Measurements from ENCODE around the gene NMT1.
"Not testable (repeated sequence)": the region's sequence is repeated elsewhere in the genome, so short reads cannot be mapped to it uniquely, and the experiment has no call there.

NMT1 gene

GRCh38 chr17:45121055-45121454, 59.9 kb downstream of the NMT1 start:
- Histone ChIP-seq H3K9me3 (ENCODE audit: control insufficient read depth, insufficient read depth, low read length) (no peaks in the 10 kb centered on the region), H3K36me3 (ENCODE audit: control insufficient read depth, insufficient read depth, low read length) (no peaks in the 10 kb centered on the region), H3K27ac (ENCODE audit: low read length) (no peak overlapping the region), H3K4me1 (ENCODE audit: control insufficient read depth, insufficient read depth, low read length) (peaks cover 6% of the 10 kb centered on the region; the same call in 1 of the 2 replicates), H3K4me3 (ENCODE audit: low read length) (no peak overlapping the region), H3K27me3 (ENCODE audit: control insufficient read depth, insufficient read depth, low read length) (no peaks in the 10 kb centered on the region)
- DNase-seq (ENCODE audit: low read depth, low spot score), result no peak
- no CpG with 5 or more reads among the region's 45 CpGs for WGBS (ENCODE audit: insufficient coverage, insufficient read length)

GRCh38 chr17:45123076-45123770, 62.1 kb downstream of the NMT1 start:
- Histone ChIP-seq H3K4me3 (ENCODE audit: low read length) (no peak overlapping the region), H3K9me3 (ENCODE audit: control insufficient read depth, insufficient read depth, low read length) (no peaks in the 10 kb centered on the region), H3K27ac (ENCODE audit: low read length) (no peak overlapping the region), H3K36me3 (ENCODE audit: control insufficient read depth, insufficient read depth, low read length) (no peaks in the 10 kb centered on the region), H3K4me1 (ENCODE audit: control insufficient read depth, insufficient read depth, low read length) (peaks cover 6% of the 10 kb centered on the region; the same call in 1 of the 2 replicates), H3K27me3 (ENCODE audit: control insufficient read depth, insufficient read depth, low read length) (no peaks in the 10 kb centered on the region)
- no peak for DNase-seq (ENCODE audit: low read depth, low spot score)
- WGBS (ENCODE audit: insufficient coverage, insufficient read length), result no CpG with 5 or more reads among the region's 6 CpGs

GRCh38 chr17:45123930-45124796, 63.0 kb downstream of the NMT1 start:
- no peak overlapping the region for H3K4me3 ChIP-seq (ENCODE audit: low read length)
- H3K9me3 ChIP-seq (ENCODE audit: control insufficient read depth, insufficient read depth, low read length), result no peaks in the 10 kb centered on the region
- no peak for DNase-seq (ENCODE audit: low read depth, low spot score)
- WGBS (ENCODE audit: insufficient coverage, insufficient read length), result no CpG with 5 or more reads among the region's 15 CpGs
- no peak overlapping the region for H3K27ac ChIP-seq (ENCODE audit: low read length)
- H3K27me3 ChIP-seq (ENCODE audit: control insufficient read depth, insufficient read depth, low read length), result no peaks in the 10 kb centered on the region
- no peaks in the 10 kb centered on the region for H3K36me3 ChIP-seq (ENCODE audit: control insufficient read depth, insufficient read depth, low read length)
- H3K4me1 ChIP-seq (ENCODE audit: control insufficient read depth, insufficient read depth, low read length), result peaks cover 6% of the 10 kb centered on the region; the same call in 1 of the 2 replicates

- H3K4me1 ChIP-seq (ENCODE audit: control insufficient read depth, insufficient read depth, low read length), result not testable (repeated sequence)
- WGBS (ENCODE audit: insufficient coverage, insufficient read length), result no CpG with 5 or more reads among the region's 5 CpGs
Observed at GRCh38 chr17:45124797-45125122, 63.6 kb downstream of the NMT1 start.

GRCh38 chr17:45125509-45125908, 64.4 kb downstream of the NMT1 start:
- WGBS (ENCODE audit: insufficient coverage, insufficient read length), result no CpG with 5 or more reads among the region's 8 CpGs
- Histone ChIP-seq H3K27ac (ENCODE audit: low read length) (no peak overlapping the region), H3K27me3 (ENCODE audit: control insufficient read depth, insufficient read depth, low read length) (no peaks in the 10 kb centered on the region), H3K36me3 (ENCODE audit: control insufficient read depth, insufficient read depth, low read length) (no peaks in the 10 kb centered on the region), H3K9me3 (ENCODE audit: control insufficient read depth, insufficient read depth, low read length) (no peaks in the 10 kb centered on the region), H3K4me1 (ENCODE audit: control insufficient read depth, insufficient read depth, low read length) (peaks cover 6% of the 10 kb centered on the region; the same call in 1 of the 2 replicates), H3K4me3 (ENCODE audit: low read length) (no peak overlapping the region)
- DNase-seq (ENCODE audit: low read depth, low spot score), result no peak

More at GRCh38 chr17:45124797-45125122, 63.6 kb downstream of the NMT1 start:
- H3K9me3 ChIP-seq (ENCODE audit: control insufficient read depth, insufficient read depth, low read length); H3K27ac ChIP-seq (ENCODE audit: low read length); H3K27me3 ChIP-seq (ENCODE audit: control insufficient read depth, insufficient read depth, low read length); H3K36me3 ChIP-seq (ENCODE audit: control insufficient read depth, insufficient read depth, low read length); H3K4me3 ChIP-seq (ENCODE audit: low read length); DNase-seq (ENCODE audit: low read depth, low spot score): not testable (repeated sequence)

- Histone ChIP-seq H3K4me3 (ENCODE audit: low read length) (no peak overlapping the region), H3K27ac (ENCODE audit: low read length) (no peak overlapping the region), H3K4me1 (ENCODE audit: control insufficient read depth, insufficient read depth, low read length) (0 out of 2 replicates have a peak, but pooled peaks cover 4% of the 10 kb centered on the region), H3K9me3 (ENCODE audit: control insufficient read depth, insufficient read depth, low read length) (no peaks in the 10 kb centered on the region), H3K36me3 (ENCODE audit: control insufficient read depth, insufficient read depth, low read length) (no peaks in the 10 kb centered on the region), H3K27me3 (ENCODE audit: control insufficient read depth, insufficient read depth, low read length) (no peaks in the 10 kb centered on the region)
- DNase-seq (ENCODE audit: low read depth, low spot score), result no peak
- no CpG with 5 or more reads among the region's 8 CpGs for WGBS (ENCODE audit: insufficient coverage, insufficient read length)
Observed at GRCh38 chr17:45127207-45127547, 66.1 kb downstream of the NMT1 start.

- H3K4me3 ChIP-seq (ENCODE audit: low read length), result no peak overlapping the region
- WGBS (ENCODE audit: insufficient coverage, insufficient read length), result 100% methylated on average over 3 of the region's 20 CpGs
- no peaks in the 10 kb centered on the region for H3K36me3 ChIP-seq (ENCODE audit: control insufficient read depth, insufficient read depth, low read length)
- H3K9me3 ChIP-seq (ENCODE audit: control insufficient read depth, insufficient read depth, low read length), result no peaks in the 10 kb centered on the region
- 0 out of 2 replicates have a peak, but pooled peaks cover 4% of the 10 kb centered on the region for H3K4me1 ChIP-seq (ENCODE audit: control insufficient read depth, insufficient read depth, low read length)
- no peak overlapping the region for H3K27ac ChIP-seq (ENCODE audit: low read length)
- no peak for DNase-seq (ENCODE audit: low read depth, low spot score)
- no peaks in the 10 kb centered on the region for H3K27me3 ChIP-seq (ENCODE audit: control insufficient read depth, insufficient read depth, low read length)
Observed at GRCh38 chr17:45127548-45128300, 66.6 kb downstream of the NMT1 start.

- Histone ChIP-seq H3K4me3 (ENCODE audit: low read length) (no peak overlapping the region), H3K4me1 (ENCODE audit: control insufficient read depth, insufficient read depth, low read length) (0 out of 2 replicates have a peak, but pooled peaks cover 4% of the 10 kb centered on the region), H3K36me3 (ENCODE audit: control insufficient read depth, insufficient read depth, low read length) (no peaks in the 10 kb centered on the region), H3K9me3 (ENCODE audit: control insufficient read depth, insufficient read depth, low read length) (no peaks in the 10 kb centered on the region), H3K27ac (ENCODE audit: low read length) (no peak overlapping the region), H3K27me3 (ENCODE audit: control insufficient read depth, insufficient read depth, low read length) (no peaks in the 10 kb centered on the region)
- no CpG with 5 or more reads among the region's 5 CpGs for WGBS (ENCODE audit: insufficient coverage, insufficient read length)
- no peak for DNase-seq (ENCODE audit: low read depth, low spot score)
Observed at GRCh38 chr17:45128331-45128730, 67.2 kb downstream of the NMT1 start.

- Histone ChIP-seq H3K9me3 (ENCODE audit: control insufficient read depth, insufficient read depth, low read length) (no peaks in the 10 kb centered on the region), H3K36me3 (ENCODE audit: control insufficient read depth, insufficient read depth, low read length) (no peaks in the 10 kb centered on the region), H3K27me3 (ENCODE audit: control insufficient read depth, insufficient read depth, low read length) (no peaks in the 10 kb centered on the region), H3K27ac (ENCODE audit: low read length) (no peak overlapping the region), H3K4me1 (ENCODE audit: control insufficient read depth, insufficient read depth, low read length) (0 out of 2 replicates have a peak, but pooled peaks cover 4% of the 10 kb centered on the region), H3K4me3 (ENCODE audit: low read length) (no peak overlapping the region)
- DNase-seq (ENCODE audit: low read depth, low spot score), result no peak
- no CpG with 5 or more reads among the region's 2 CpGs for WGBS (ENCODE audit: insufficient coverage, insufficient read length)
Observed at GRCh38 chr17:45128989-45129388, 67.9 kb downstream of the NMT1 start.

GRCh38 chr17:45129426-45129939, 68.4 kb downstream of the NMT1 start:
- H3K36me3 ChIP-seq (ENCODE audit: control insufficient read depth, insufficient read depth, low read length), result no peaks in the 10 kb centered on the region
- no CpG with 5 or more reads among the region's 10 CpGs for WGBS (ENCODE audit: insufficient coverage, insufficient read length)
- DNase-seq (ENCODE audit: low read depth, low spot score), result no peak
- no peaks in the 10 kb centered on the region for H3K27me3 ChIP-seq (ENCODE audit: control insufficient read depth, insufficient read depth, low read length)
- H3K4me3 ChIP-seq (ENCODE audit: low read length), result no peak overlapping the region
- H3K9me3 ChIP-seq (ENCODE audit: control insufficient read depth, insufficient read depth, low read length), result no peaks in the 10 kb centered on the region
- H3K4me1 ChIP-seq (ENCODE audit: control insufficient read depth, insufficient read depth, low read length), result 0 out of 2 replicates have a peak, but pooled peaks cover 4% of the 10 kb centered on the region
- H3K27ac ChIP-seq (ENCODE audit: low read length), result no peak overlapping the region
